A549 (cell line): ENCODE results near the gene LRP5.

Experiments
- EHF ChIP-seq: fragments of 250-450 bp; sonication (Bioruptor Pico); IDR thresholded peaks from 2 replicates; pipeline ENCODE4 v1.5.0; 2020; ENCODE audit warnings: mild to moderate bottlenecking
- EP300 ChIP-seq, 2 experiments: fragments of >200 bp; sonication (Bioruptor Twin); formaldehyde crosslinking; IDR thresholded peaks; 2 replicates in 1 of 2; 3 replicates in 1 of 2; pipeline ENCODE4 v1.6.1; 2016 to 2017
- HOXA7 ChIP-seq: fragments of 250-450 bp; sonication (Bioruptor Pico); IDR thresholded peaks from 2 replicates; pipeline ENCODE4 v1.5.0; 2020; ENCODE audit warnings: mild to moderate bottlenecking, moderate library complexity
- MAX ChIP-seq: IDR thresholded peaks from 2 replicates; pipeline ENCODE4 v1.6.1; 2012
- POLR2A ChIP-seq: IDR thresholded peaks from 2 replicates; pipeline ENCODE4 v1.6.1; 2012; ENCODE audit warnings: mild to moderate bottlenecking, low read length
- RAD21 ChIP-seq, 2 experiments: fragments of >200 bp in 1 of 2; sonication (Bioruptor Twin) in 1 of 2; formaldehyde crosslinking in 1 of 2; IDR thresholded peaks in 1 of 2; conservative IDR thresholded peaks in 1 of 2; 2 replicates in 1 of 2; 3 replicates in 1 of 2; pipeline ENCODE4 v1.6.1; 2012 to 2018; ENCODE audit warnings: inconsistent platforms in 1 of 2
- TF ChIP-seq, protein P1 (sequence below): fragments of >200 bp; sonication (Bioruptor Twin); formaldehyde crosslinking; IDR thresholded peaks from 3 replicates; pipeline ENCODE4 v1.5.1; 2016
- TF ChIP-seq, protein P2 (sequence below): fragments of 200-600 bp; sonication (generic); IDR thresholded peaks from 2 replicates; pipeline ENCODE4 v1.6.1; 2016; ENCODE audit warnings: antibody characterized with exemption, mild to moderate bottlenecking, moderate library complexity

DNA sequence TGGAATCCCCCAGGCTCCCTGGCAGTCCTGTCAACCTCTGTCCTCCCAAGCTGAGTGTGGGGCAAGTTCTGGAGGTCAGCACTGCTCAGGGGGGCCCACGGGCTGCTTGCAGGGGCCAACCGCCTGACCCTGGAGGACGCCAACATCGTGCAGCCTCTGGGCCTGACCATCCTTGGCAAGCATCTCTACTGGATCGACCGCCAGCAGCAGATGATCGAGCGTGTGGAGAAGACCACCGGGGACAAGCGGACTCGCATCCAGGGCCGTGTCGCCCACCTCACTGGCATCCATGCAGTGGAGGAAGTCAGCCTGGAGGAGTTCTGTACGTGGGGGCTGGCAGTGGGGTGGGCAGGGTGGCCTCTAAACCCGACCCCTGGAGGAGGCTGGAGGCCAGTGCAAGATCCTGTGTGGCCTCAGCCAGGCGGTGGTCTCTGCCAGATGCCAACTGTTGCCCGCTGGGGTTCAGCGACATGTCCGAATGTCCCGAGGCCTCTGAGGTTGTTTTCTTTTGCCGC lies 113.5 kb downstream of the LRP5 start:
- TF ChIP-seq RAD21 (conservative IDR thresholded peaks at IDR 0.05 in 1 of 2, IDR thresholded peaks at IDR 0.05 in 1 of 2), result no peak
- TF ChIP-seq, protein P1, sequence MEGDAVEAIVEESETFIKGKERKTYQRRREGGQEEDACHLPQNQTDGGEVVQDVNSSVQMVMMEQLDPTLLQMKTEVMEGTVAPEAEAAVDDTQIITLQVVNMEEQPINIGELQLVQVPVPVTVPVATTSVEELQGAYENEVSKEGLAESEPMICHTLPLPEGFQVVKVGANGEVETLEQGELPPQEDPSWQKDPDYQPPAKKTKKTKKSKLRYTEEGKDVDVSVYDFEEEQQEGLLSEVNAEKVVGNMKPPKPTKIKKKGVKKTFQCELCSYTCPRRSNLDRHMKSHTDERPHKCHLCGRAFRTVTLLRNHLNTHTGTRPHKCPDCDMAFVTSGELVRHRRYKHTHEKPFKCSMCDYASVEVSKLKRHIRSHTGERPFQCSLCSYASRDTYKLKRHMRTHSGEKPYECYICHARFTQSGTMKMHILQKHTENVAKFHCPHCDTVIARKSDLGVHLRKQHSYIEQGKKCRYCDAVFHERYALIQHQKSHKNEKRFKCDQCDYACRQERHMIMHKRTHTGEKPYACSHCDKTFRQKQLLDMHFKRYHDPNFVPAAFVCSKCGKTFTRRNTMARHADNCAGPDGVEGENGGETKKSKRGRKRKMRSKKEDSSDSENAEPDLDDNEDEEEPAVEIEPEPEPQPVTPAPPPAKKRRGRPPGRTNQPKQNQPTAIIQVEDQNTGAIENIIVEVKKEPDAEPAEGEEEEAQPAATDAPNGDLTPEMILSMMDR, result no peak
- TF ChIP-seq POLR2A, result no peak
- TF ChIP-seq MAX, result no peak
- TF ChIP-seq, protein P2, sequence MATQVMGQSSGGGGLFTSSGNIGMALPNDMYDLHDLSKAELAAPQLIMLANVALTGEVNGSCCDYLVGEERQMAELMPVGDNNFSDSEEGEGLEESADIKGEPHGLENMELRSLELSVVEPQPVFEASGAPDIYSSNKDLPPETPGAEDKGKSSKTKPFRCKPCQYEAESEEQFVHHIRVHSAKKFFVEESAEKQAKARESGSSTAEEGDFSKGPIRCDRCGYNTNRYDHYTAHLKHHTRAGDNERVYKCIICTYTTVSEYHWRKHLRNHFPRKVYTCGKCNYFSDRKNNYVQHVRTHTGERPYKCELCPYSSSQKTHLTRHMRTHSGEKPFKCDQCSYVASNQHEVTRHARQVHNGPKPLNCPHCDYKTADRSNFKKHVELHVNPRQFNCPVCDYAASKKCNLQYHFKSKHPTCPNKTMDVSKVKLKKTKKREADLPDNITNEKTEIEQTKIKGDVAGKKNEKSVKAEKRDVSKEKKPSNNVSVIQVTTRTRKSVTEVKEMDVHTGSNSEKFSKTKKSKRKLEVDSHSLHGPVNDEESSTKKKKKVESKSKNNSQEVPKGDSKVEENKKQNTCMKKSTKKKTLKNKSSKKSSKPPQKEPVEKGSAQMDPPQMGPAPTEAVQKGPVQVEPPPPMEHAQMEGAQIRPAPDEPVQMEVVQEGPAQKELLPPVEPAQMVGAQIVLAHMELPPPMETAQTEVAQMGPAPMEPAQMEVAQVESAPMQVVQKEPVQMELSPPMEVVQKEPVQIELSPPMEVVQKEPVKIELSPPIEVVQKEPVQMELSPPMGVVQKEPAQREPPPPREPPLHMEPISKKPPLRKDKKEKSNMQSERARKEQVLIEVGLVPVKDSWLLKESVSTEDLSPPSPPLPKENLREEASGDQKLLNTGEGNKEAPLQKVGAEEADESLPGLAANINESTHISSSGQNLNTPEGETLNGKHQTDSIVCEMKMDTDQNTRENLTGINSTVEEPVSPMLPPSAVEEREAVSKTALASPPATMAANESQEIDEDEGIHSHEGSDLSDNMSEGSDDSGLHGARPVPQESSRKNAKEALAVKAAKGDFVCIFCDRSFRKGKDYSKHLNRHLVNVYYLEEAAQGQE, result no peak
- TF ChIP-seq EP300 (IDR thresholded peaks at IDR 0.05), result no peak
- TF ChIP-seq HOXA7 (CRISPR knock-in tag), result no peak
- TF ChIP-seq EHF (CRISPR knock-in tag), result no peak
